Panc1 (cell line): ENCODE measurements around the gene SLC66A1.

ENCODE experiments used
- CTCF ChIP-seq: fragments of 450-650 bp; IDR thresholded peaks from 2 replicates; pipeline ENCODE4 v1.5.1; 2017; ENCODE audit warnings: mild to moderate bottlenecking
- POLR2AphosphoS5 ChIP-seq: IDR thresholded peaks from 2 replicates; pipeline ENCODE4 v1.6.1; 2012; ENCODE audit warnings: mild to moderate bottlenecking, low read depth, low read length, moderate library complexity
- REST ChIP-seq, 2 experiments: IDR thresholded peaks; 2 replicates each; pipeline ENCODE4 v1.6.1; 2011 to 2012; ENCODE audit warnings: low read depth in 2 of 2, control low read depth in 1 of 2, low read length in 1 of 2, mild to moderate bottlenecking in 1 of 2, moderate library complexity in 1 of 2; ENCODE audit not compliant: insufficient read depth in 1 of 2
- SIN3A ChIP-seq: IDR thresholded peaks from 2 replicates; pipeline ENCODE4 v1.6.1; 2012; ENCODE audit warnings: low read depth, mild to moderate bottlenecking, low read length, moderate library complexity, borderline replicate concordance; ENCODE audit not compliant: insufficient read depth
- TCF7L2 ChIP-seq: IDR thresholded peaks from 2 replicates; pipeline ENCODE4 v1.6.1; 2011; ENCODE audit warnings: mild to moderate bottlenecking, low read depth, low read length, inconsistent platforms

GRCh38 chr1:19321071-19321470, 8.9 kb downstream of the SLC66A1 start:
- TF ChIP-seq CTCF (no peak), POLR2AphosphoS5 (no peak), TCF7L2 (no peak), SIN3A (no peak), REST (IDR thresholded peaks at IDR 0.05; ENCODE audit: insufficient read depth in 1 of 2, low read depth in 2 of 2, low read length in 1 of 2) (no peak)
